Measurements from ENCODE around the gene PBRM1. TPM values are rescaled to one million over a fixed set of nuclear protein-coding genes. Genes with fewer than 3 reads are reported as not detected.

Gene PBRM1
- total RNA-seq, 1 donor from 2014 or later = 88.6 TPM

DNA sequence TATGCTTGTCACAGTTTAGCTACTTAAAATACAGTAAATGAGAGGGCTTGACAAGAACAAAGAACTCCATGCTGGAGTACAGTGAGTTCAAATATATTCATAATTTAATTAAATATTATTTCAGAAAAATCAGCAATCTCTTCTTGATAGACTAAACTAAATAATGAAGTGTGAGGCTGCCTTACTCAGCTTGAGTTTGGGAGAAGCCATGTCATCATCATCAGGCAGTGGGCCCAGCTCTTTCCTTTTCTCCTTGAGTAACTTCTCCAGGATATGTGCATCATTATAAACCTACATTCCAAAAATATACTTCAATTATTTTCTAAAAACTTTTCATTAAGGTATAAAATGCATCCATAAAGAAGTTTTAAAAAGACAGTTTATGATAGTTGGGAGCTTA is 70.5 kb downstream of the PBRM1 start:
- Mint-ChIP-seq H3K27me3 (no peaks in the 10 kb centered on the region), H3K4me1 (ENCODE audit: unreplicated experiment) (no peaks in the 10 kb centered on the region), H3K27ac (no peak overlapping the region), H3K36me3 (peaks cover 37% of the 10 kb centered on the region), H3K9me3 (no peaks in the 10 kb centered on the region), H3K4me3 (no peak overlapping the region)
- TF ChIP-seq, protein P1, sequence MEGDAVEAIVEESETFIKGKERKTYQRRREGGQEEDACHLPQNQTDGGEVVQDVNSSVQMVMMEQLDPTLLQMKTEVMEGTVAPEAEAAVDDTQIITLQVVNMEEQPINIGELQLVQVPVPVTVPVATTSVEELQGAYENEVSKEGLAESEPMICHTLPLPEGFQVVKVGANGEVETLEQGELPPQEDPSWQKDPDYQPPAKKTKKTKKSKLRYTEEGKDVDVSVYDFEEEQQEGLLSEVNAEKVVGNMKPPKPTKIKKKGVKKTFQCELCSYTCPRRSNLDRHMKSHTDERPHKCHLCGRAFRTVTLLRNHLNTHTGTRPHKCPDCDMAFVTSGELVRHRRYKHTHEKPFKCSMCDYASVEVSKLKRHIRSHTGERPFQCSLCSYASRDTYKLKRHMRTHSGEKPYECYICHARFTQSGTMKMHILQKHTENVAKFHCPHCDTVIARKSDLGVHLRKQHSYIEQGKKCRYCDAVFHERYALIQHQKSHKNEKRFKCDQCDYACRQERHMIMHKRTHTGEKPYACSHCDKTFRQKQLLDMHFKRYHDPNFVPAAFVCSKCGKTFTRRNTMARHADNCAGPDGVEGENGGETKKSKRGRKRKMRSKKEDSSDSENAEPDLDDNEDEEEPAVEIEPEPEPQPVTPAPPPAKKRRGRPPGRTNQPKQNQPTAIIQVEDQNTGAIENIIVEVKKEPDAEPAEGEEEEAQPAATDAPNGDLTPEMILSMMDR (conservative IDR thresholded peaks at IDR 0.05) = no peak
- no peak for DNase-seq (ENCODE audit: extremely low spot score, unreplicated experiment)

DNA sequence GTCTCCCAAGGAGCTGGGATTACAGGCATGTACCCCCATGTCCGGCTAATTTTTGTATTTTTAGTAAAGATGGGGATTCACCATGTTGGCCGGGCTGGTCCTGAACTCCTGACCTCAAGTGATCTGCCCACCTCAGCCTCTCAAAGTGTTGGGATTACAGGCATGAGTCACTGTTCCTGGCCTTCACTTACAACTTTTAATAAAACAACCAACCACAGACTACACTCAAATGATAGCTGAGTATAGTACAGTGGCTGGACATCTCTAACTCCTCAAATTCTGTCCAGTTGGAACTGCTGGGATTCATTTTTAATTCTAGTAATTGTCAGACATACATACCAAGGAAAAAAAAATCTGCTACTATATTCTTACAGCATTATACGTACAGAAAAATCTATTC is 71.0 kb downstream of the PBRM1 start:
- H3K4me1 Mint-ChIP-seq (ENCODE audit: unreplicated experiment) = no peaks in the 10 kb centered on the region
- H3K4me3 Mint-ChIP-seq = no peak overlapping the region
- H3K9me3 Mint-ChIP-seq = no peaks in the 10 kb centered on the region
- no peak for DNase-seq (ENCODE audit: extremely low spot score, unreplicated experiment)
- TF ChIP-seq, protein P1 (conservative IDR thresholded peaks at IDR 0.05) = no peak
- H3K27me3 Mint-ChIP-seq = no peaks in the 10 kb centered on the region
- H3K27ac Mint-ChIP-seq = no peak overlapping the region
- peaks cover 37% of the 10 kb centered on the region for H3K36me3 Mint-ChIP-seq

DNA sequence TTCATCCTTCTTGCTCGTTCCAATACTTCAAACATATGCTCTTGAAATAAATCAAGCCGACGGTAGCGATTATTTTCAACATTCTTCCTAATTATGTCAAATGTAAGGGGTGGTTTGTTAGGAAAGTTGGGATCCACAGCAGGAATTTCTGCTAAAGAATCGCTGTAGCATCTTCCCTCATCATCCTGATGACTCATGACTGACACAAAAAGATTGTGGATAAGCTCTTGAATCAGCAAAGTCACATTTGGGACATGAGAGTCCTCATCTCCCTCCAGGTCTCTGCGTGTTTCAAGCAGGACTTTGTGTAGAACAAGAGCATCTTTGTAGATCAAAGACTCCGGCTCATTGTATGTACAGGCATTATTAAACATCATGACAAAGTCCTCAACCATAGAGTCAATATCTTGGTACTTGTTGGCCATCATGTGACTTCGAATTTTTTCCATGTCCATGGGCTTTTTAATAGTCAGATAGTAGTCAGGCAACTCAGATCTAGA is 76.3 kb downstream of the PBRM1 start:
- H3K4me3 Mint-ChIP-seq = no peak overlapping the region
- H3K9me3 Mint-ChIP-seq = no peaks in the 10 kb centered on the region
- peaks cover 30% of the 10 kb centered on the region for H3K36me3 Mint-ChIP-seq
- no peak for DNase-seq (ENCODE audit: extremely low spot score, unreplicated experiment)
- peaks cover 4% of the 10 kb centered on the region for H3K4me1 Mint-ChIP-seq (ENCODE audit: unreplicated experiment)
- no peak overlapping the region for H3K27ac Mint-ChIP-seq
- TF ChIP-seq, protein P1 (conservative IDR thresholded peaks at IDR 0.05) = no peak
- H3K27me3 Mint-ChIP-seq = no peaks in the 10 kb centered on the region

DNA sequence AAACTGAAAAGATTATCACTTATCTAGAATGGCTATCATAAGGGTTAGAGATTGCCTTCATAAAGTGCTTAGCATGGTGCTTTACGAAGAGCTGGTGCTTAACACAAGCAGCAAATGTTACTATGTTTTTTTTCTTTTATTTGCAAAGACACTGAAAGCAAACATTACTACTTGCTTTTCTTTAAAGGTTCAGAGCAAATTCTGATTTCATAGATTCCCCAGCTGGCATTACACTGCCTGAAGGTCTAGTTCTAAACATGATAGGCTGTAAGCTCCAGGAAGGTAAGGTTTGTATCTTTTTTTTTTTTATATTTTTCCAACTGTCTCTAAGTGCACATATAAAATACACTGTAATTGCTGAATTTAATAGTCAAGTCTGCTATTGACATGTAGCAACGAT is 77.4 kb downstream of the PBRM1 start:
- DNase-seq (ENCODE audit: extremely low spot score, unreplicated experiment) = no peak
- Mint-ChIP-seq H3K27me3 (no peaks in the 10 kb centered on the region), H3K36me3 (peaks cover 33% of the 10 kb centered on the region), H3K4me3 (no peak overlapping the region), H3K27ac (no peak overlapping the region), H3K4me1 (ENCODE audit: unreplicated experiment) (peaks cover 4% of the 10 kb centered on the region), H3K9me3 (no peaks in the 10 kb centered on the region)
- TF ChIP-seq, protein P1 (conservative IDR thresholded peaks at IDR 0.05) = no peak

DNA sequence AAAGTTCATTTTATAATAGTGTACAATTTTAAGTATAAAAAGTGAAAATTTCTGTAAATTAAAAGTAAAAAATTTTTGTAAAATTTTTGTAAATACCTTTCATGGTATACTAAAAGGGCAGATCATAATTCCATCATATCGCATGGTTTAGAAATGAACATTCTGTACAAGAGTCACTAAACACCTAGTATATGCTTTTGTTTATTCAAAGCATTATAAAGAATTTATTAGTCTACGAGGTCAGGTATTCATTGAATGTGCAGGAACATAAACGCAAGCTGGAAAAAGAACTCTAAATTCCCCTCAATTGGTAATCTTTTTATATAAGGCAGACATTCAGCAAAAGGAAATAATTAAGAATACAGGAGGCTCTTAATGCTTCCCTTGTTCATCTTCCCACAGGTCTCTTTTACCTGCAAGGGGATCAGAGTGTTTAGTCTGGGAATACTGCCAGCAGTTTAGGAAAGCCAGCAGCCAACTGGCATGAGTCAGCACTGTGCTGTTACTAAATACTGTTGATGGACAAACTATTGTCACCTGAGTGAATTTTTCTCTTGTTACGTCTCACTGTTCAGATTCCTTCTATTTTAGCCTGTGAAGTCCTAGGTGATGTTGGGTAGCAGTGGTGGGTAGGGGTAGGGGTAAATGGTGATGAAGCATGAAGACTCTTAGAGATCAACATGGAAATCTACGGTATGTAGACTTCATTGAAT is 79.2 kb downstream of the PBRM1 start:
- Mint-ChIP-seq H3K4me1 (ENCODE audit: unreplicated experiment) (peaks cover 4% of the 10 kb centered on the region), H3K27ac (no peak overlapping the region), H3K4me3 (no peak overlapping the region), H3K36me3 (peaks cover 41% of the 10 kb centered on the region), H3K27me3 (no peaks in the 10 kb centered on the region), H3K9me3 (no peaks in the 10 kb centered on the region)
- DNase-seq (ENCODE audit: extremely low spot score, unreplicated experiment) = no peak
- TF ChIP-seq, protein P1 (conservative IDR thresholded peaks at IDR 0.05) = no peak
